NOMO-1 (cell line): ENCODE data around the gene COA8.
"Not testable (repeated sequence)": the region's sequence is repeated elsewhere in the genome, so short reads cannot be mapped to it uniquely, and the experiment has no call there.

Experiments used
- DNase-seq, 2 experiments: peaks; one replicate each; lab custom pipeline; 2025; ENCODE audit not compliant: unreplicated experiment in 2 of 2; lab: John Stamatoyannopoulos, UW

Gene COA8

GRCh38 chr14:103568952-103569351 is 6.2 kb downstream of the COA8 start:
- no peak for DNase-seq

- no peak for DNase-seq
Measured at GRCh38 chr14:103569408-103569807, 6.6 kb downstream of the COA8 start.

GRCh38 chr14:103574104-103574503 is 11.3 kb downstream of the COA8 start:
- no peak for DNase-seq

- DNase-seq: no peak
Measured at GRCh38 chr14:103574707-103575285, 12.0 kb downstream of the COA8 start.

- DNase-seq: no peak
Measured at GRCh38 chr14:103576371-103577024, 13.7 kb downstream of the COA8 start.

- no peak for DNase-seq
Measured at GRCh38 chr14:103578401-103579075, 15.8 kb downstream of the COA8 start.

- DNase-seq: no peak
Measured at GRCh38 chr14:103581206-103581605, 18.4 kb downstream of the COA8 start.

- DNase-seq: no peak
Measured at GRCh38 chr14:103581954-103582703, 19.4 kb downstream of the COA8 start.

GRCh38 chr14:103584326-103584915 is 21.7 kb downstream of the COA8 start:
- DNase-seq: no peak

GRCh38 chr14:103593577-103593976 is 30.8 kb downstream of the COA8 start:
- no peak for DNase-seq

GRCh38 chr14:103594265-103594664 is 31.5 kb downstream of the COA8 start:
- DNase-seq: no peak

GRCh38 chr14:103597623-103598377 is 35.0 kb downstream of the COA8 start:
- DNase-seq: no peak

- DNase-seq: no peak
Measured at GRCh38 chr14:103600503-103600902, 37.7 kb downstream of the COA8 start.

- DNase-seq: no peak
Measured at GRCh38 chr14:103604620-103605019, 41.9 kb downstream of the COA8 start.

GRCh38 chr14:103606963-103607668 is 44.4 kb downstream of the COA8 start:
- peak; percentile 82 to 93 for DNase-seq

- no peak for DNase-seq
Measured at GRCh38 chr14:103607822-103608221, 45.1 kb downstream of the COA8 start.

- not testable (repeated sequence) for DNase-seq
Measured at GRCh38 chr14:103609081-103609480, 46.3 kb downstream of the COA8 start.

- DNase-seq: no peak
Measured at GRCh38 chr14:103611215-103611614, 48.5 kb downstream of the COA8 start.

- DNase-seq: no peak
Measured at GRCh38 chr14:103613517-103613916, 50.8 kb downstream of the COA8 start.
